ENCODE results near the gene SDC1. TPM values are rescaled to one million over a fixed set of nuclear protein-coding genes. Genes with fewer than 3 reads are reported as not detected.

Gene SDC1
- total RNA-seq, 2 experiments from 2014 or later: 0.10 TPM; not detected in 1

GRCh38 chr2:20267529-20267928, 42.6 kb upstream of the SDC1 start:
- Histone ChIP-seq H3K27ac (ENCODE audit: low read depth, low read length, poor library complexity, severe bottlenecking) (no peak overlapping the region), H2AFZ (ENCODE audit: low read length) (no peak overlapping the region), H3K4me2 (ENCODE audit: low read length) (no peak overlapping the region), H3K4me1 (ENCODE audit: insufficient read depth, low read length, poor library complexity, severe bottlenecking) (no peaks in the 10 kb centered on the region), H3K79me2 (ENCODE audit: insufficient read depth, low read depth, low read length) (no peaks in the 10 kb centered on the region; the same call in 1 of the 2 replicates), H3K36me3 (ENCODE audit: insufficient read depth, low read length) (peaks cover 89% of the 10 kb centered on the region), H4K20me1 (ENCODE audit: insufficient read depth, low read length) (no peaks in the 10 kb centered on the region), H3K9me3 (ENCODE audit: low read length) (no peaks in the 10 kb centered on the region), H3K4me3 (ENCODE audit: low read depth, low read length, poor library complexity, severe bottlenecking) (no peak overlapping the region), H3K9me2 (ENCODE audit: insufficient read depth, low read length) (no peaks in the 10 kb centered on the region)
- TF ChIP-seq CTCF (conservative IDR thresholded peaks at IDR 0.05; ENCODE audit: low read length): no peak
- TF ChIP-seq EZH2phosphoT487 (IDR thresholded peaks at IDR 0.05; ENCODE audit: borderline replicate concordance, low read depth, low read length): no peak
- POLR2A ChIA-PET: interaction anchor here (0.5 to 1.4 kb wide), 2 partner anchors 28 to 36 kb away, joined by 4 read pairs; no protein-coding TSS in a partner anchor
- no peak for DNase-seq (ENCODE audit: low spot score)
- BruUV-seq (replicated peaks): no TSS peak
- CTCF ChIA-PET (ENCODE audit: unreplicated experiment): no interaction called here
- intact Hi-C loops (cut with micrococcal nuclease; ENCODE audit: unreplicated experiment): no loop called here

GRCh38 chr2:20264629-20265028, 39.7 kb upstream of the SDC1 start:
- ChIA-PET POLR2A (interaction anchor here (0.6 to 2.0 kb wide), 3 partner anchors 12 to 233 kb away, joined by 3 to 8 read pairs (median 5); no protein-coding TSS in a partner anchor), CTCF (ENCODE audit: unreplicated experiment) (no interaction called here)
- intact Hi-C loops (cut with micrococcal nuclease; ENCODE audit: unreplicated experiment): no loop called here

More at GRCh38 chr2:20264629-20265028, 39.7 kb upstream of the SDC1 start:
- peaks cover 89% of the 10 kb centered on the region for H3K36me3 ChIP-seq (ENCODE audit: insufficient read depth, low read length)
- BruUV-seq (replicated peaks): no TSS peak
- H3K4me3 ChIP-seq (ENCODE audit: low read depth, low read length, poor library complexity, severe bottlenecking): no peak overlapping the region
- no peak overlapping the region for H3K4me2 ChIP-seq (ENCODE audit: low read length)
- H3K9me3 ChIP-seq (ENCODE audit: low read length): no peaks in the 10 kb centered on the region
- TF ChIP-seq CTCF (conservative IDR thresholded peaks at IDR 0.05; ENCODE audit: low read length) (no peak), EZH2phosphoT487 (IDR thresholded peaks at IDR 0.05; ENCODE audit: borderline replicate concordance, low read depth, low read length) (no peak)
- no peak overlapping the region for H3K27ac ChIP-seq (ENCODE audit: low read depth, low read length, poor library complexity, severe bottlenecking)
- DNase-seq (ENCODE audit: low spot score): no peak
- H3K9me2 ChIP-seq (ENCODE audit: insufficient read depth, low read length): no peaks in the 10 kb centered on the region
- H3K4me1 ChIP-seq (ENCODE audit: insufficient read depth, low read length, poor library complexity, severe bottlenecking): no peaks in the 10 kb centered on the region
- H2AFZ ChIP-seq (ENCODE audit: low read length): no peak overlapping the region
- no peaks in the 10 kb centered on the region for H4K20me1 ChIP-seq (ENCODE audit: insufficient read depth, low read length)
- no peaks in the 10 kb centered on the region for H3K79me2 ChIP-seq (ENCODE audit: insufficient read depth, low read depth, low read length)
